ENCODE measurements around the gene WFDC12. TPM values are rescaled to one million over a fixed set of nuclear protein-coding genes. Genes with fewer than 3 reads are reported as not detected.
"Not testable (repeated sequence)": the region's sequence is repeated elsewhere in the genome, so short reads cannot be mapped to it uniquely, and the experiment has no call there.

WFDC12 gene
- polyA plus RNA-seq (2013, experiment 1 of 2; ENCODE audit: insufficient read length) = not detected
- not detected for polyA plus RNA-seq (2013, experiment 2 of 2; ENCODE audit: insufficient read length)

- DNase-seq = no peak
These were observed at the start of gene WFDC12 for GRCh38 chr20:45124365-45124764. Gene WFDC12 (minus strand): TSS chr20:45124465. CDS start chr20:45124447, 18 bp downstream.

- DNase-seq = no peak
These were observed 49.3 kb upstream of the WFDC12 start for GRCh38 chr20:45173522-45173921.

- DNase-seq = no peak
These were observed 40.6 kb upstream of the WFDC12 start for GRCh38 chr20:45164906-45165305.

- DNase-seq = no peak
These were observed 39.0 kb upstream of the WFDC12 start for GRCh38 chr20:45163083-45163803.

- peak; percentile 48 for DNase-seq
These were observed 33.7 kb upstream of the WFDC12 start for GRCh38 chr20:45157962-45158361.

- DNase-seq = no peak
These were observed 32.4 kb upstream of the WFDC12 start for GRCh38 chr20:45156713-45157112.

GRCh38 chr20:45154794-45155193 is 30.5 kb upstream of the WFDC12 start:
- DNase-seq = not testable (repeated sequence)

GRCh38 chr20:45154183-45154582 is 29.9 kb upstream of the WFDC12 start:
- DNase-seq = no peak

- no peak for DNase-seq
These were observed 29.5 kb upstream of the WFDC12 start for GRCh38 chr20:45153752-45154151.

GRCh38 chr20:45153147-45153546 is 28.9 kb upstream of the WFDC12 start:
- DNase-seq = no peak

- no peak for DNase-seq
These were observed 28.1 kb upstream of the WFDC12 start for GRCh38 chr20:45152405-45152804.

GRCh38 chr20:45149062-45149461 is 24.8 kb upstream of the WFDC12 start:
- DNase-seq = no peak

- DNase-seq = no peak
These were observed 16.6 kb upstream of the WFDC12 start for GRCh38 chr20:45140836-45141235.

GRCh38 chr20:45139733-45140375 is 15.6 kb upstream of the WFDC12 start:
- DNase-seq = not testable (repeated sequence)

- peak; percentile 5 for DNase-seq
These were observed 14.5 kb upstream of the WFDC12 start for GRCh38 chr20:45138561-45139300.

GRCh38 chr20:45136911-45137310 is 12.6 kb upstream of the WFDC12 start:
- DNase-seq = no peak

- DNase-seq = no peak
These were observed 3.8 kb upstream of the WFDC12 start for GRCh38 chr20:45128099-45128498.

GRCh38 chr20:45121388-45121787 is 2.9 kb downstream of the WFDC12 start:
- no peak for DNase-seq

- DNase-seq = no peak
These were observed 4.6 kb downstream of the WFDC12 start for GRCh38 chr20:45119556-45120266.

GRCh38 chr20:45118028-45118427 is 6.2 kb downstream of the WFDC12 start:
- DNase-seq = no peak

GRCh38 chr20:45117581-45117980 is 6.7 kb downstream of the WFDC12 start:
- DNase-seq = no peak

- no peak for DNase-seq
These were observed 8.4 kb downstream of the WFDC12 start for GRCh38 chr20:45115829-45116228.

GRCh38 chr20:45115386-45115774 is 8.9 kb downstream of the WFDC12 start:
- no peak for DNase-seq
